Sciatic nerve (tissue), 2 donors: Measurements from ENCODE around the gene ASXL1. TPM values are rescaled to one million over a fixed set of nuclear protein-coding genes. Genes with fewer than 3 reads are reported as not detected.
"Not testable (repeated sequence)": the region's sequence is repeated elsewhere in the genome, so short reads cannot be mapped to it uniquely, and the experiment has no call there.

Experiments
- ATAC-seq: fragments of 200-7000 bp; cut with Tn5 transposase; one replicate; pipeline ENCODE4 v1.9.1; 2020; ENCODE audit warnings: mild to moderate bottlenecking, moderate library complexity
- DNase-seq: peaks from one replicate; pipeline ENCODE4 v3.0.0-alpha.2; 2020; ENCODE audit warnings: low spot score
- intact Hi-C: fragments of 100-400 bp; cut with DNase I; formaldehyde crosslinking; loops from one replicate; pipeline ENCODE4 v1.14.2; 2022
- total RNA-seq: library from RNA; stranded (reverse); fragmentation: NEBNext Ultra II Directional; extraction: Animal tissue kit (Norgen Biotek cat#: 25700); gene quantifications from one replicate; pipeline ENCODE4 v1.2.1, GENCODE V29; 2021
- donor health status: DM: no; HTN: no; CAD: no.
- donor health status: DM: no; HTN: no; CAD: no.

The ASXL1 gene
- total RNA-seq, 1 donor from 2014 or later = 113 TPM

GRCh38 chr20:32333988-32334885 lies 23.9 kb upstream of the ASXL1 start:
- DNase-seq = no peak
- ATAC-seq = peak; percentile 50
- intact Hi-C loops = no loop called here

DNA sequence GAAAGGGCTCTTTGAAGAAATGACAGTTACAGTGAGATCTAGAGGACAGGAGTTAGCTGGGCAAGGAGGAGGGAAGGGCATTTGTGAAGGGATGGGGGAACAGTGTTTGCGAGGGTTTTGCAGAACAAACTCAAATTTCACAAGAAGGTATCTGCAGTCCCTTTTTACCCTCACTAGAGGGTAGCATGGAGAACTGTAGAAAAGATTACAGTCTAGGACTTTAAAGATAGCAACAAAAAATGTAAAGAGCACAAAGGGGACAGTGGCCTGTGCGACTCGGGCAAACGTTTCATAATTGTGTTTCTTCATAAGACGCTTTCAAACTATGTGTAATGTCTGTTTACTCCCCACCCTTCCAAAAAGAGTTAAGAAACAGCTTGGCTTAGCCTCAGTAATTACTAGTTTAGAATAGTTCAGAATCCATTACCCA lies 21.2 kb upstream of the ASXL1 start:
- peak; percentile 3 for DNase-seq
- ATAC-seq = peak; percentile 63
- intact Hi-C loops = no loop called here

- ATAC-seq (no peak), DNase-seq (peak; percentile 38)
- intact Hi-C loops = no loop called here
Observed at GRCh38 chr20:32337937-32338661, 20.0 kb upstream of the ASXL1 start.

DNA sequence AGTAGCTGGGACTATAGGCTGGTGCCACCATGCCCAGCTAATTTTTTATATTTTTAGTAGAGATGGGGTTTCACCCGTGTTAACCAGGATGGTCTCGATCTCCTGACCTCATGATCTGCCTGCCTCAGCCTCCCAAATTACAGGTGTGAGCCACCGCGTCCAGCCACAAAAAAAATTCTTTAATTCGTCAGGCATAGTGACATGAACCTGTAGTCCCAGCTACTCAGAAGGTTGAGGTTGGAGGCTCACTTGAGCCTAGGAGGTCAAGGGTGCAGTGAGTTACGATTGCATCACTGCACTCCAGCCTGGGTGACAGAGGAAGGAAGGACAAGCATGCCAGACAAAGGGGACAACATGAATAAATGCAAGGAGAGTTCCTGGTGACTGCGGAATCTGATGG lies 19.5 kb upstream of the ASXL1 start:
- ATAC-seq = no peak
- intact Hi-C loops = no loop called here

DNA sequence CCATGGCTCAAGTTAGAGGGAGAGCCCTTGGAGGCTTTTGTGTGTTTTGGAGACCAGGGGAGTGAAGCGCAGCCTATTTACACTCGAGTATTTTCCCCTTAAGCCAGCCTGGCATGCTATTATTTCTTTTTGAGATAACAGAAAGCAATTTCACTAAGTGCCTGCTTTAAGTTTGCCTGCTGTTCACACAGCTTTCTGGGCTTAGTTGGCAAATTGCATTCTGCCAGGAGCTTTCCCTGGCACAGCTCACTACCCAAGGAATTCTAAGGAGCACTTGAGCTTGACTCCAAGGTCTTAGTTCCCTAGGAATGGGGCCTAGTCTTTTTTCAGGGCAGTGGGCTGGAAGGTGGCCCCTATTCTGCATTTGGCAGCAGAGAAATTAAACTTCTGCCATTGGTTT lies 19.0 kb upstream of the ASXL1 start:
- DNase-seq (no peak), ATAC-seq (no peak)
- intact Hi-C loops = no loop called here

More for the DNA sequence above, 19.5 kb upstream of the ASXL1 start:
- DNase-seq = peak; percentile 22

DNA sequence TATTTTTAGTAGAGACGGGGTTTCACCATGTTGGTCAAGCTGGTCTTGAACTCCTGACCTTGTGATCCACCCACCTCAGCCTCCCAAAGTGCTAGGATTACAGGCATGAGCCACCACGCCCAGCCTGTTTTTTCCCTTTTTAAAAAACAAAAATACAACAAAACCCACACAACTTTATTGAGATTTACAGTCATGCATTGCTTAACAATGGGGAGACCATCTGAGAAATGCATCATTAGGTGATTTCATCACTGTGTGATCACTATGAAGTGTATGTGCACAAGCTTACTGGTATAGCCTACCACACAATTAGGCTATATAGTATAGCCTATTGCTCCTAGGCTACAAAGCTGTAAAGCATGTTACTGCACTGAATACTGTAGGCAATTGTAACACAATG lies 17.1 kb upstream of the ASXL1 start:
- DNase-seq, intact Hi-C loops, ATAC-seq: not testable (repeated sequence)

DNA sequence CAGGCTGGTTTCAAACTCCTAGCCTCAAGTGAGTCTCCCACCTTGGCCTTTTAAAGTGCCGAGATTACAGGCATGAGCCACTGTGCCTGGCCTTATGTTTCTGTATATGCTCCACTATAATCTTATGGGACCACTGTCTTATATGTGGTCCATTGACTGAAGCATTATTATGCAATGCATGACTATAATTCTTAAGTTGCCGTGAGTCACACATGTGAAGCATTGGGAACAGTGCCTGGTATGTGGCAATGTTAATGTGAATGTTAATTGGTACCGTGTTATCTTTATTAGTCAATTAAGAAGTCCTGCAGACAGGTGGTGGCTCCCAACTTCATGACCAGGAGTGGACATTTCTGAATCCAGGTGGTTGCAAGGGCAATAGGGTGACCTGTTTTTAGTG lies 14.7 kb upstream of the ASXL1 start:
- intact Hi-C loops = no loop called here
- ATAC-seq (no peak), DNase-seq (no peak)

DNA sequence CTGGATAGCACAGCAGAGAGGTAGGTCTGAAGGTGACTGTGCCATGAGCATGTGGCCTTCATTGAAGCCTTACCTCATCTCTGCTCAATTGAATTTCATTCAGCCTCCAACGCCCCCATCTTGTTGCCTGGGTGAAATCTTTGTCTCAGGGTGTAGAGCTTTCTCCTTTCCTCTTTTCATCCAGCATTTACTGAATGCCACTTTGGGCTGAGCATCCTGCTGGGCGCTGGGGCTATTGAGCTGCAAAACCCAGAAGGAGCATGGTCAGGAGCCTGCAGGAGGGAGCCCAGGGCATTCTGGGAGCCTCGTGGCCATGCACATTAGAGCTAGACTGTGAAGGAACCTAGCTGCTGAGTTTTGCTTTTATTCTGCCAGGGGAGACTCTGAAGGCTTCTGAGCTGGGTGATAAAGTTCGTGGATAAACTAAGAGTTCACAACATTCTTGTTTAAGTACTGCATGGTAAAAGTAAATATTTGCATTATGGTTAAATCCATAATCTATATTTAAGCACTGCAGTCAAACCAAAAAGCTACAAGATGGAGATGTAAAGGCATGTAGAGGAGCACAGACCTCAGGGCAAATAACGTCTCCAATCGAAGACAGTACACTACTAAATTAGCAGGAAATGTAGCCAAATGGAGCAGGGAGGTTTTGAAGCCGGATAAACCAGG lies 13.2 kb upstream of the ASXL1 start:
- ATAC-seq (no peak), DNase-seq (no peak)
- intact Hi-C loops = no loop called here

- ATAC-seq (no peak), DNase-seq (no peak)
- intact Hi-C loops = no loop called here
Observed at GRCh38 chr20:32348207-32348606, 9.9 kb upstream of the ASXL1 start.

- no peak for ATAC-seq
- intact Hi-C loops = no loop called here
Observed at GRCh38 chr20:32350421-32350820, 7.7 kb upstream of the ASXL1 start.

DNA sequence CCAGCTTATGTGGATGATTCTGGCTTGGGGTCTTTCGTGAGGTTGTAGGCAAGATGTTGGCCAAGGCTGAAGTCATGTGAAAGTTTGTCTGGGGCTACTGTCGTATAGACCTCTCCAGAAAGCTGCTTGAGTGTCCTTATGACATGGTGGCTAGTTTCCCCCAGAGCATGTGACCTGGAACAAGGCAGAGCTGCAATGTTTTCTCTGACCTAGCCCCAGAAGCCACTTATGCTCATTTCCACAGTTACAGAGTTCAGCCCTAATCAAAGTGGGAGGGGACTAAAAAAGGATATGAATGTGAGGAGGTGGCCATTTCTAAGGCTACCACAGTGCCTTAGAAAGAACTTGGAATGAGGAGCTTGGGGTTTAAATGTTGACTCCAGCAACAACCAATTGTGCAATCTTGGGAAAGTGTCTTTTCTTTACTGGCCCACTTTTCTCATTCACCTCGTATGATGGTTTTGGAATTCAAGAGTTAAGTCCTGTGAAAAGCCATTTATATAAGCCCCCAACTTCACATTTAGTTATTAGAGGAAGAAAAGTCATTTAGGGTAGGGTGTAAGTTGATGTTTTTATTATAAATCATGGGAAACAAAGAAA lies 5.9 kb upstream of the ASXL1 start:
- ATAC-seq = no peak
- intact Hi-C loops = no loop called here
- no peak for DNase-seq

More at GRCh38 chr20:32350421-32350820, 7.7 kb upstream of the ASXL1 start:
- DNase-seq = no peak

- no peak for ATAC-seq
- intact Hi-C loops = no loop called here
- DNase-seq = no peak
Observed at GRCh38 chr20:32353848-32354496, 4.2 kb upstream of the ASXL1 start.

DNA sequence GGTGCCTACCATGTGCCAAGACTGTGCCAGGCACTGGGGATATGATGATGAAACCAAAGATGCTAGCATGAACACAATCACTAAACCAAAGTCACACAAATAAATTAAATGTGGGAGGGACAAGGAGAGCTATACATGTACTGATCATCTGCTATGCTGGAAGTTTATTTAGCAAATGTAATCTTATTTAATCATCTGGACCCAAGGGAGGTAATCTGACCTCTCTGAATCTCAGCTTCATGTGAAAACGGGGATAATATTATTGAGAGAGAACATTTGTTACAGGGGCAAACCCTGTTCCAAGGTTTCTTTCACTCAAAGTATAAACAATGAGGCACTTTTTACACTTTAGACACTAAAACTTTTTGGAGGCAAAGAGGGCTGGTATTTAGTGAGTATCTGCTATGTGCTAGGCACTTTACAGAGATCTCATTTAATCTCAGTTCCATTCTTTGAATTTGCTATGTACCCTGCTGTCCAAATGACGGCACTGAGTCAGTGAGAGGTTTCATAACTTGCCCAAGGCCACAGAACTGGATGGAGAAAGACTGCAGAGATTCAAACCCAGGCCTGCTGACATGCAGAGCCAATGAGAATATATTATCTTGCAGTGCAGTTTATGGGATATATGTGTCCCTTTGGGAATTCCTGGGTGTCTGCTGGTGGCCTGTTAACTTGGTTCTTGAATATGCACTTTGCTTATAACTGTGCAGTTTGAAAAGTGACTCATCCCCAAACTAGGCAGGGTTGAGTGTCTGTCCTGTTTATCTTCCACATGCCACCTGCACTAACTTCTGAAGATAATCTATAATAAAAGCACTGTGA lies 3.3 kb upstream of the ASXL1 start:
- DNase-seq (no peak), ATAC-seq (no peak)
- intact Hi-C loops = no loop called here

- no peak for DNase-seq
- intact Hi-C loops = no loop called here
- no peak for ATAC-seq
Observed at GRCh38 chr20:32355417-32355841, 2.7 kb upstream of the ASXL1 start.

DNA sequence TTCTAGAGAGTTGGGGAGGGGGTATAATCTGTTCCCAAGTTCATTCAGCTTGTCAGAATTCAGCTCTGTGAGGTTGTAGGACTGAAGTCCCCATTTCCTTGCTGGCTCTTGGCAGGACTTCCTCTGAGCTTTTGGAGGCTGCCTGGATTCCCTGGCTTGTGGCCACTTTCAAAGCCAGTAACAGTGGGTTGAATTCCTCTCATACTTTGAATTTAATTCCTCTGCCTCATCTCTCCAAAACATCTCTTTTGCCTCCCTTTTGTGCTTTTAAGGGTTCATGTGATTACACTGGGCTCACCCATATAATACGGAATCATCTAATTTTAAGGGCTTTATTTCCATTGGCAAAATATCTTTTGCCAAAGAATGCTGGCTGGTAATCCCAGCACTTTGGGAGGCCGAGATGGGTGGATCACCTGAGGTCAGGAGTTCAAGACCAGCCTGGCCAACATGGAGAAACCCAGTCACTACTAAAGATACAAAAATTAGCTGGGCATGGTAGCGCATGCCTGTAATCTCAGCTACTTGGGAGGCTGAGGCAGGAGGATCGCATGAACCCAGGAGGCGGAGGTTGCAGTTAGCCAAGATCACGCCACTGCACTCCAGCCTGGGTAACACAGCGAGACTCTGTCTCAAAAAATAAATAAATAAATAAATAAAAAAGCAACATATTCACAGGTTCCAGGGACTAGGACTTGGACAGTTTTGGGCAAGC lies 2.1 kb upstream of the ASXL1 start:
- intact Hi-C loops, ATAC-seq, DNase-seq: not testable (repeated sequence)

GRCh38 chr20:32356622-32357374 lies 1.3 kb upstream of the ASXL1 start:
- intact Hi-C loops = no loop called here
- ATAC-seq = no peak
- DNase-seq = no peak
